Measurements from ENCODE around the gene KRT4.

The KRT4 gene

GRCh38 chr12:52787324-52788191, 26.4 kb downstream of the KRT4 start:
- Mint-ChIP-seq H3K4me3 (no peak overlapping the region), H3K9me3 (no peaks in the 10 kb centered on the region), H3K27ac (no peak overlapping the region), H3K36me3 (ENCODE audit: low read depth) (no peaks in the 10 kb centered on the region), H3K4me1 (no peaks in the 10 kb centered on the region), H3K27me3 (ENCODE audit: low read depth, poor library complexity) (peaks cover 58% of the 10 kb centered on the region)
- no peak for TF ChIP-seq CTCF (IDR thresholded peaks at IDR 0.05)
- DNase-seq = no peak

GRCh38 chr12:52784909-52785308, 29.0 kb downstream of the KRT4 start:
- no peaks in the 10 kb centered on the region for H3K4me1 Mint-ChIP-seq
- DNase-seq = no peak
- H3K4me3 Mint-ChIP-seq = no peak overlapping the region
- TF ChIP-seq CTCF (IDR thresholded peaks at IDR 0.05) = no peak
- peaks cover 50% of the 10 kb centered on the region for H3K27me3 Mint-ChIP-seq (ENCODE audit: low read depth, poor library complexity)
- no peaks in the 10 kb centered on the region for H3K36me3 Mint-ChIP-seq (ENCODE audit: low read depth)
- H3K27ac Mint-ChIP-seq = no peak overlapping the region
- no peaks in the 10 kb centered on the region for H3K9me3 Mint-ChIP-seq

DNA sequence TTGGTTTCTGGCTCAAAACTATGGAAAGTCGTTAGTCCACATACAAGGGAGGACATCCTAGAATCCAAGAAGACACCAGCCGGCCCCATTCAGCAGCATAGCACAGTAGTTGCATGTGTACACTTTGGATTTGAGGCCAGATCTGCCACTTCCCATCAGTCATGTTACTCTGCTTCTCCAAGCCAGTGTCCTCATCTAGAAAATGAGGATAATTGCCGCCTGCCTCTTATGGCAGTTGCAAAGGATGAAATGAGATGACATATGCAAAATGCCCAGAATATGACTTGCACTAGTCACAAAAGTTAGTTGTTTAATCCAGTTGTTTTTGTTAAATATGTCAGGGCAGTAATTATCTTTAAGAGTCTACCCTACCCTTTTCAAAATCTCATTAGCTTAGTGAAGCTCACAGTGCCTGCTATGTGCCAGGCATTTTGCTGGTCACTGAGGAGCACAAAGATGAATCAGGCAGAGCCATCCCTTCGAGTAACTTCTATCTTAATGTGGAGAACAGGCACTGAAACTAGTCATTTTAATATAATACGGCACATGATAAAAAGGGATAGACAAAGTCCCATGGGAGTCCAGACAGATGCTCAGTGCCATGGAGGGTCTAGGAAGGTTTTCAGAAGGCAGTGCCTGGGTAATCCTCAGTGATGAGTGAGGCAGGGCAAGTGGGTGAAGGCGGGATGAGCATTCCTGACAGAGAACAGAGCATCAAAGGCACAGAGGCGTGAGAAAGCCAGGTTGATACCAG, 30.2 kb downstream of the KRT4 start:
- Mint-ChIP-seq H3K36me3 (ENCODE audit: low read depth) (no peaks in the 10 kb centered on the region), H3K4me3 (no peak overlapping the region), H3K27ac (no peak overlapping the region), H3K9me3 (no peaks in the 10 kb centered on the region), H3K27me3 (ENCODE audit: low read depth, poor library complexity) (peaks cover 54% of the 10 kb centered on the region), H3K4me1 (no peaks in the 10 kb centered on the region)
- no peak for TF ChIP-seq CTCF (IDR thresholded peaks at IDR 0.05)
- no peak for DNase-seq

- no peak for DNase-seq
- Mint-ChIP-seq H3K4me3 (no peak overlapping the region), H3K36me3 (ENCODE audit: low read depth) (no peaks in the 10 kb centered on the region)
Observed at GRCh38 chr12:52782502-52782901, 31.4 kb downstream of the KRT4 start.

DNA sequence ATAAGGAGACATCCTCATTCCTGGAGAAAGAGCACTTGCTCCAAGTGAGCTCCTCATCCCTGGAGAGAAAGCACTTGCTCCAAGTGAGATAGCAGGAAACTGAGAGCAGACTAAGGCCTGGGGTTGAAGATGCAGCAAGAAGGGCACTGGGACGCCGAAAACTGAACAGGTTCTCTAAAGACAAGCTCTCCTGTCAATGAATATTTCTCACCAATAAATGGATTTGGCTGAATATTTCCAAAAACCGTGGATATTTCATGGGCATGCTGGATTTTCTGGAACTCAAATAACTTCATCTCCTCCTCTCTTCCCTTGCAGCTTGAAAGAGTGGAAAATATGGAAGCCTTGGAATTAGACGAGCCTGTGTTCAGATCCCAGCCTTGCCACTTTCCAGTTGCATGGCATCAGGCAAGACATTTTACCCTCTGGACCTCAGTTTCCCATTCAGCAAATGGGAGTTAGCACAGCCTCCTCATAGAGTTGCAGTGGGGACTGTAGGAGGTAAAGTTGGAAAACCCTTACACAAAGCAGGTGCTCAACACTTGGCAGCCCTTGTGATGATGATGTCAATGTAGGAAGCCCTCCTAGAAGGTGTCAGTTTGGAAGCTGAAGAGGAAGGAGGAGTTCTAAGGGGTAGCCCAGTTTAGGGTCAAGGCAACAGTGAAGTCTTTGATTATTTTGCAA, 32.4 kb downstream of the KRT4 start:
- no peak overlapping the region for H3K27ac Mint-ChIP-seq
- no peak for DNase-seq

More at GRCh38 chr12:52782502-52782901, 31.4 kb downstream of the KRT4 start:
- Mint-ChIP-seq H3K27ac (no peak overlapping the region), H3K27me3 (ENCODE audit: low read depth, poor library complexity) (peaks cover 48% of the 10 kb centered on the region), H3K9me3 (no peaks in the 10 kb centered on the region), H3K4me1 (no peaks in the 10 kb centered on the region)
- TF ChIP-seq CTCF (IDR thresholded peaks at IDR 0.05) = no peak

More for the DNA sequence above, 32.4 kb downstream of the KRT4 start:
- Mint-ChIP-seq H3K4me3 (no peak overlapping the region), H3K9me3 (no peaks in the 10 kb centered on the region), H3K4me1 (no peaks in the 10 kb centered on the region), H3K27me3 (ENCODE audit: low read depth, poor library complexity) (peaks cover 46% of the 10 kb centered on the region), H3K36me3 (ENCODE audit: low read depth) (no peaks in the 10 kb centered on the region)
- no peak for TF ChIP-seq CTCF (IDR thresholded peaks at IDR 0.05)

Measured in nephron progenitor cell (in vitro differentiated cells).